GM21723 (cell line): ENCODE results near the gene SRPK3.
A peak's percentile ranks its signal among the peaks of the same experiment; 100 is the strongest.
"Not testable (repeated sequence)": the region's sequence is repeated elsewhere in the genome, so short reads cannot be mapped to it uniquely, and the experiment has no call there.

Experiments
- ATAC-seq: cut with Tn5 transposase; IDR thresholded peaks from one replicate; pipeline ENCODE4 v1.9.1; 2021; ENCODE audit warnings: mild to moderate bottlenecking, moderate library complexity; ENCODE audit not compliant: unreplicated experiment

Gene SRPK3

DNA sequence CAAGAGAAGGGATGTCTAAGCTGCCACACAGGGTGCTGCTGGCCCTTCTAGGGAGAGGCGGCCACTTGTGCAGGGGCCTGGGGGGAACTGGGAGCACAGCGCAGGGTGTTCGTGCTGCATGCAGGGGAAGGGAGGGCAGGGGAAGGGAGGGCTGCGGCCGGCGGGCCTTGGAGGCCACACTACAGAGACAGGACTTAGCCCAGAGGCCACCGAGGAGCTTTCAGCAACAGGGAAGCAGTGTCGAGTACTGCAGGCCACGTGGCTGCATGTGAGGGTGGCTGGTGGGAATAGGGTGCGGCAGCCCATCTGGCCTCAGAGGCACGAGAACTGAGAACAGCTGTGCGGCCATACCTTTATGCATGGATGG is 35.8 kb upstream of the SRPK3 start:
- ATAC-seq: not testable (repeated sequence)

DNA sequence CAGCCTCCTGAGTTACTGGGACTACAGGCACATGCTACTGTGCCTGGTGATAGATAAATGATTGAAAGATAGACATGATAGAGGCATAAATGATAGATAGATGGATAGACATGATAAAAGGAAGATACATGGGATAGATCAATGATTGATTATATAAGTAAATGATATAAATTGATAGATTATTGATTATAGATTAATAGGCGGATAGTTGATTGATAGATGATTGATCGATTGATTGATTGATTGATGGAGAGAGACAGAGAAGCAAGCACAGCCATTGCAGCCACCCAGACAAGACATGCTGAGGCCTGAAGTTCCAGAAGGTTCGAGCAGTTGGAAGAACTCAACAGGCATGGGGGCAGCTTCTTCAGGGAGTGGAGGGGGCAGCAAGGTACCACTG is 34.5 kb upstream of the SRPK3 start:
- no peak for ATAC-seq

DNA sequence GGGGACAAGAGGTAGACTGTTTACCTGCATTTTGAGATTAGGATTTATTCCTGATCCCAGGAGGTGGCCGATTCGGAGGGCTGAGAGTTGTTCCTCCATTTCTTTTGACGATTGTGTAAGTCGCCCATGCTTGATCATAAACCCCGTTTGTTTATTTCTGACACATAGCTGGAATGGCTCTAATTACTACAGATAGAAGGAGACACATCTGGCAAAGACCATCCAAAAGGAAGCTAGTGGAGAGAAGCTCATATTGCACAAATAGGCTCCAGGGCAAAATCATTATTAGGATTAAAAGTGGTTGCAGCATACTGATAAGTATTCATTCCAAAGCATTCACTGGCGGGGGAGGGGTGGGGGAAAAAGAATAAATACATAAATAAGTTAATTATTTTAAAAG is 33.9 kb upstream of the SRPK3 start:
- not testable (repeated sequence) for ATAC-seq

DNA sequence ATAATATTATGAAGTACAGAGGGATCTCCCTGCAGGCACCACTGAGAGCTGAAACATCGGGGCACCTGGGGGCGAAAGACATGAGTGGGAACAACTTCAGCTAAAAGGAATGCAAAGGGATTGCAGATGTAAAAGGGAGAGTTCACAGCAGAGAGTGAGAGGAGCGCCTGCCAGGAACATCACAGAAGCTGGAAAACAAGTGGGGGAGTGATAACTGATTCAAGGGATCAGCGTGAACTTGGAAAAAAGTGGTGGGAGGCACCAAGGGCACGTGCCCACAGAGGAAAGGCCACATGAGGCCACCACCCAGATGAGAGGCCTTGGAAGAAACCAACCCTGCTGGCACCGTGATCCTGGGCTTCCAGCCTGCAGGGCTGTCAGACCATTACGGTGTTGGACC is 31.8 kb upstream of the SRPK3 start:
- ATAC-seq: not testable (repeated sequence)

DNA sequence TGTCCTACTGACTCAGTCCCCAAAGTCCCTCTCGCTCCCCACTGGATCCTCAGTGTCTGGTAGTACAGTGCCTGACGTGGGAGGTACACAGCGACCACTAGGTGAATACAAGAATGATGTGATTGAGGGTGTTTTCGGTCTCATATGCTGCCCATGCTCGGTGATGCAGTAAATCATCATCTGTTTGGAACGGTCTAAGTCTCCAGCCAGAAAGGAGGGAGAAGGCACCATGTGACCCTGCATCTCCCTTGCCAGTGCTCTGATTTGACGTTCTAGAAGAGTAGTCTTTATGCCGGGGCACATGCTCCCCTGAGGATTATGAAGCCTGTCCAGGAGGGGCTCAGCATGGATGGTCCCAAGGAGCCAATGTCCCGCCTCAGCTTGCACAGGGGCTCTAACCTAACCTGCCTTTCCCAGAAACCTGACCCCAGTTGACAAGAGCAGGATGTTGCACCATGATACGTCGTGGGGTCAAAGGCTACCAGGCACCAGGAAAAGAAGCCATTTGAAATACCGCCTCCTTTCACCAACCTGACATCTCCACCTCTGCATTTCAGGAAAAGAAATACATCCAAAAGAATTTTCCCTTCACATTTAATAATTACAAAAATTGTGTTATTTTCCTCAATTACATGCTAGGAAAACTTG is 30.6 kb upstream of the SRPK3 start:
- no peak for ATAC-seq

DNA sequence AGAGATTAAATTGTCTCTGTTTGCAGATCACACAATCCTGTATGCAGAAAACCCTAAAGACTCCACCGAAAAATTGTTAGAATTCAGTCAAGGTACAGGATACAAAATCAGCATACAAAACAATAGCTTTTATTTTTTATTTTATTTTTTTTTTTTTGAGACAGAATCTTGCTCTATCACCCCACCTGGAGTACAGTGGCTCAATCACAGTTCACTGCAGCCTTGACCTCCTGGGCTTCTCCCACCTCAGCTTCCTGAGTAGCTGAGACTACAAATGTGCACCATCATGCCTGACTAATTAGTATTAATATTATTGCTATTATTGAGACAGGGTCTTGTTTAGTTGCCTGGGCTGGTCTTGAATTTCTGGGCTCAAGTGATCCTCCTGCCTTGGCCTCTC is 25.7 kb upstream of the SRPK3 start:
- ATAC-seq: no peak

DNA sequence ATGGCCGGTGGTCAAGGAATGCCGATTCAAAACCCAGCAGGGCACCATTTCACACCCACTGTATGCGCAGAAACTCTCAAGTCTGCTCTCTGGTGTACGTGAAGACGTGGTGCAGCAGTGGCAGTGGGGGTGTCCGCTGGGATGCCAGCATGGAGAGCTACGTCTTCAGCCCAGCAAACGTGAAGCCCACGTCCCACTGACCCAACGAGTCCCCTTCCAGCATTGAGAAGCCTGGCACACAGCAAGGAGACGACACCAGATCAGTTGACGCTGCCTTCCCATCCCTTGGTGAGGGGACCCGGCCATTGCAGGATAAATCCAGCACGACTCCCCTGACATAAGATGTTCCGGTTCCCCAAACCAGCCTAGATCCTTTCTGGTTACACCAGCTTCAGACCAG is 19.0 kb upstream of the SRPK3 start:
- ATAC-seq: no peak

DNA sequence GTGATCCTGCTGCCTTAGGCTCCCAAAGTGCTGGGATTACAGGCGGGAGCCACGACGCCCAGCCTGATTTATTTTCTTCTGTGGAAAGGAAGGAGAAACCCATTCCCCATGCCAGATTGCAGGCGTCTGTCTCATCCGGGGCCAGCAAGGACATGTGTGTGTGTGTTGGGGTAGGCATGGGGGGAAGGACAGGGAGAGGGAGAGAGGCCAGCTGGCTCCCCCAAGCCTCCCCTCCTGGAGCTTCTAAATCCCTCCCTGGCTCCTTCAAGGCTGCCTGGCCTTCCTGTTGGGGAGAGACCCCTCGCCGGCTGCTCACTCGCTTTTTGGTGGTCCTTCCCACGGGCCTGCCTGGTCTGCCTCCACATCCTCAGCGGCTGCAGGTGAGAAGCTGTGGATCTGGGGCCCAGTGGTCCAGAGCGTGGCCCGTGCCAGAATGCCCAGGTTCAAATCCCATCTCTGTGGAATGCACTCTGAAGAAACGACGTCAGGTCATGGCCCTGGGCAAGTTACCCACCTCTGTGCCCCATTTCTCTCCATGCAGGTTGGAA is 18.1 kb upstream of the SRPK3 start:
- ATAC-seq: no peak

DNA sequence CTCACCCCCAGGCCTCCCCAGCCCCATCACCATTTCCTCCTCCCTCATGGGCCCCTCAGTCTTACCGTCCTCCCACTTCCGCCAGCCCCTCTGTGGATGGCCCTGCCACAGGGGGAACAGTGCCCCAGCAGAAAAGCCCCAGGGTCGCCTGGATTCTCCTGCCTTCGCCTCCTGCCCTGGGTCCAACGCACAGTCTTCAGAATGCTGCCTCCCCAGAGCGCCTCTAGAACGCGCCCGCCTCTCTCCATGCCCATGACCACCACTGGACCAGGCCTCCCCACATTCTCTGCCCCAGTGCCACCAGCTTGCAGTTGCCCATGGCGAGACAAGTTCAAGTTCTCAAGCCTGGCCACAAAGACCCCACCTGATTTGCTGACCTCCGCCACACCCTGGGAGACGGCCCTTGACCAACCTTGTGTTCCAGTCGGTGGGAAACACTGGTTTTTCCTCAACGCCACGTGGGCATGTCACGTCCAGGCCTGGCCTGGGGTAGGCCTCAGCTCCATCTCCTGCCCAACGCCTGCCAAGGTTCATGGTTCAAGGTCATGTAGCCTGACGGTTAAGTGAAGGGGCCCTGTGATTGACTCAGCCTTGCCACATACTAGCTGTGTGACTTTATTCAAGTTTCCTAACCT is 17.4 kb upstream of the SRPK3 start:
- no peak for ATAC-seq

DNA sequence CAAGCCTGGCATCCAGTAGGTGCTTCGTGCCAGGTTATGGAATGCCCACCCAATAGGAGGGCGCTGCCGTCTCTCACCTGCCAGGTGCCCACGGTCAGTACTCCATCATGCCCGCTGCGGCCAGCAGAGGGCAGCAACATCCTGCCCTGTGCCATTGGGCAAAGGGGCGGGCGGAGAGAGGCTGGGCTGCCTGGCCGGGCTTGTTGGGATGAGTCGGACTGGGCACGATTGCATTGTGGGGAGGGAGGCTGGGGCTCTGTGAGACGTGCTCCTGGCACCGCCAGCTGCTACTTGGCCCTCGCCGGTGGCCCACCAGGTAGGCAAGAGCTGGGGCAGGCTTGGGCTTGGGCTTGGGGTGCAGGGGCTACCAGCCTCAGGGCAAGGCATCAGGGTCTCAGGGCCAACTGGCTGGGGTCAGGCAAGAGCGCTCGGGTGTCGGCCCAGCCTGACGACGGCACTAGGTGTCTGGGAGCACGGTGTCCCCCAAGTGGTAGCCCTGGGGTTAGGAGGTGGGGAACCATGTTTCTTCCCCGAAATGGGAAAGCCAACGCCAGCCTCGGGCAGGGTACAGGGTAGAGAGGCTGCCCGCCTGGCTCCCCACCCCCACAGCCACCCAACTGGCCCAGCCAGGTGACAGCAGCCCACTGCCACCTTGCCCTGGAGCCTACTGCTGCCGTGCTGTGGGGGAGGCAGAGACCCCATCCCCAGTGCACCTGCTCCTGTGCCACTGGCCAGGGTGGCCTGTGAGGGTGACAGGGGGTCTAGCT is 16.7 kb upstream of the SRPK3 start, which contains the start of gene PLXNB3:
TSS of gene PLXNB3 (plus strand) at position 261 of the 767 bp plus-strand sequence. CDS start 1,287 bp downstream, outside the sequence.
- peak; percentile 64 for ATAC-seq

DNA sequence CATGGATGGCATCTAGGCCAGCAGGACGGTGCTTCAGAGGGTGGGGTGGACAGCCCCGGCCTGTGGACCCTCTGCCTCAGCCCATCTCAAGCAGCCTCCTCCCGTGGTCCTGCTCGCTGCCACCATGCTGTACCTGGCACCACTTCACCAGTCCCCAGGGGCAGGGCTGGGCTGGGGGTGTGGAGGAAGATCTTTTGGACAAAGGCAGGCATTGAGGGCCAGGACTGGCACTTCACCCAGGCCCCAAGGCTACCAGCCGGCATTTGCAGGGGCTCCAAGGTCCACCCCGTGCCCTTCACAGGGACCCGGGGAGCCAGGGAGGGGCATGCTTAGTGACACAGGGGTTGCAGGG is 16.1 kb upstream of the SRPK3 start:
- ATAC-seq: no peak

DNA sequence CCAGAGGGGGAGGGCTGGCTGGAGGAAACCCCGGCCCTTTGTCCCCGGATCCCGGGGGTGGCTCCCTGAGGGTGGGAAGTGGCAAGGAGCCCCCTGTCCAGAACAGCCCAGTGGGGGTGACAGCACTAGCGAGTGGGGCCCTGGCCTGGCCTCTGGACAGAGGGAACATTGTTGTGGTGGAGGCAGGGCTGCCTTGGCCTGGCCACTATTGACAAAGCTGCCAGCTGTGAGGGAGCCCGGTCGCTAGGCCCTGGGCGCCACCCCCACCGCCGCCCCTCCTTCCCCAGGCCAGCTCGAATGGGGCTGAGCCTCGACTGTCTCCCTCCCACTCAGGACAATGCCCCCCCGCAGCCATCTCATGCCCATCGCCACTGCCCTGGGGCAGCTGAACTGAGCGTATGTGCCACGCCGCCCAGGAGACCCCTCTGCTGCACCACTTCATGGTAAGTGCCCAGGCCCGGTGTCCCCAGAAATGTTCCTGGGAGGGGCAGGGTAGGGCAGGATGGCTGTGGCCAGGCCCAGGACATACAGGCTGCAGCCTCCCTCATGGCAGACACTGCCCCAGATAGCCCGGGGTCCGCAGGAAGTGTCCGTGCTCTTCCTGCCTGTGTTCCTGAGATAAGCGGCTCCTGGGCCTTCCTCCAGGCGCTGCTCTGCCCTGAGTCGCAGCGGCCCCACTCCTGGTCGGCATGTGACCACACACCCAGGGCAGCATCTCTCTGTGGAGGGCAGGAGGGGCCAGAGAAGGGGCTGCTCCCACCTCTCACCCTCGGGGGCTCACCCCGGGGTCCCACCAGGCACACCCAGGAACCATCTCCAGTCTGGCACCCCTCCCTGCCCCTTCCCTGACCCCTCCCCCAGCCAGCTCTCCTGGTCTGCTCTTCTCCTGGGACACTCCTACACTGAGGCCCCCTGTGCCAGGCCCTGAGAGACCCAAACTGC is 15.4 kb upstream of the SRPK3 start:
- ATAC-seq: no peak

DNA sequence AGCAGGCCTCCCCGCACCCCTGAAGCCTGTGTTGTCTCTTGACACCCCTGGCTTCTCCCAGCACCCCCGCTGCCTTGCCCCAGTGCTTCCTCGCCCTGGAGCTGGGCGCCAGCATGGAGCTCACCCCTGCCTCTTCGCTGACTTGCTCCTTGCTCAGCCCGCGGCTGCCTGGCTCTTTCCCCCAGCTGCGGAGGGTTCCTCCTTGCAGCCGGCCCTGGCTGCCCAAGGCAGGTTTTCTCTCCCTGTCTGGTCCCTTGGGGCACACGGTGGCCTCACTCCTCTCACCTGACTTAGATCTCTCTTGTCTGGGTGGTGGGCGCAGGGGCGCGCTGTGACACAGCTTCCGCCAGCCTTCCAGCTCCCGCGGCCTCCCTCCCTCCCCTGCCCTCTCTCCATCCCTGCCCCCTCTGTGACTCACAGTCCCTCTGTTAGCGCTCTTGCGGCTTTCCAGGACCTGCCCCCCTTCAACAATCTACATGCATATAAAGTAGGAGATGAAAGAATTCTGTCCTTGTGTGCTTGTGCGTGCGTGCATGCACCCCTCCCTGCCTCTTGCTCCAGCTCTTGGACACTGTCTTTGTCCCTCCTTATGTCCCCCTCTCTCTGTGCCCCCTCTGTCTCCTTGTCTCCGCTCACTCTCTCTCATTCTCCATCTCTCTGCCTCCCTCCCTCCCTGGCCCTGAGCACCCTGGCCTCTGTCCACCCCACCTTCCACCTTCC is 14.6 kb upstream of the SRPK3 start:
- ATAC-seq: no peak

DNA sequence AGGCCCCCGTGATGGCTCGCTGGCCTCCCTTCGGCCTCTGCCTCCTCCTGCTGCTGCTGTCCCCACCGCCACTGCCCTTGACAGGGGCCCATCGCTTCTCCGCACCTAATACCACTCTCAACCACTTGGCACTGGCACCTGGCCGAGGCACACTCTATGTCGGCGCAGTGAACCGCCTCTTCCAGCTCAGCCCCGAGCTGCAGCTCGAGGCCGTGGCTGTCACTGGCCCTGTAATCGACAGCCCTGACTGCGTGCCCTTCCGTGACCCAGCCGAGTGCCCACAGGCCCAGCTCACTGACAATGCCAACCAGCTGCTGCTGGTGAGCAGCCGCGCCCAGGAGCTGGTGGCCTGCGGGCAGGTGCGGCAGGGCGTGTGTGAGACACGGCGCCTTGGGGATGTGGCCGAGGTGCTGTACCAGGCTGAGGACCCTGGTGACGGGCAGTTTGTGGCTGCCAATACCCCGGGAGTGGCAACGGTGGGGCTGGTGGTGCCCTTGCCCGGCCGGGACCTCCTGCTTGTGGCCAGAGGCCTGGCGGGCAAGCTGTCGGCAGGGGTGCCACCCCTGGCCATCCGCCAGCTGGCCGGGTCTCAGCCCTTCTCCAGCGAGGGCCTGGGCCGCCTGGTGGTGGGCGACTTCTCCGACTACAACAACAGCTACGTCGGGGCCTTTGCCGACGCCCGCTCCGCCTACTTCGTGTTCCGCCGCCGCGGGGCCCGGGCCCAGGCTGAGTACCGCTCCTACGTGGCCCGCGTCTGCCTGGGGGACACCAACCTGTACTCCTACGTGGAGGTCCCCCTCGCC is 13.8 kb upstream of the SRPK3 start:
- ATAC-seq: no peak

DNA sequence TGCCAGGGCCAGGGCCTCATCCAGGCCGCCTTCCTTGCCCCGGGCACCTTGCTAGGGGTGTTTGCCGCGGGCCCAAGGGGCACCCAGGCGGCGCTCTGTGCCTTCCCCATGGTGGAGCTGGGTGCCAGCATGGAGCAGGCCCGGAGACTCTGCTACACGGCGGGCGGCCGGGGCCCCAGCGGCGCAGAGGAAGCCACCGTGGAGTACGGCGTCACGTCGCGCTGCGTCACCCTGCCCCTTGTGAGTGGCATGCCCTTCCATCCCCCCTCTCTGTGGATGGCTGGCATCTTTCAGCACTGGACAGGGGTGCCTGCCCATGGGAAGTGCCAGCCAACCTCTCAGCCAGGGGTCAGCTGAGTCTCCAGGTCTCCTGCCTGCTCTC is 13.2 kb upstream of the SRPK3 start:
- no peak for ATAC-seq

DNA sequence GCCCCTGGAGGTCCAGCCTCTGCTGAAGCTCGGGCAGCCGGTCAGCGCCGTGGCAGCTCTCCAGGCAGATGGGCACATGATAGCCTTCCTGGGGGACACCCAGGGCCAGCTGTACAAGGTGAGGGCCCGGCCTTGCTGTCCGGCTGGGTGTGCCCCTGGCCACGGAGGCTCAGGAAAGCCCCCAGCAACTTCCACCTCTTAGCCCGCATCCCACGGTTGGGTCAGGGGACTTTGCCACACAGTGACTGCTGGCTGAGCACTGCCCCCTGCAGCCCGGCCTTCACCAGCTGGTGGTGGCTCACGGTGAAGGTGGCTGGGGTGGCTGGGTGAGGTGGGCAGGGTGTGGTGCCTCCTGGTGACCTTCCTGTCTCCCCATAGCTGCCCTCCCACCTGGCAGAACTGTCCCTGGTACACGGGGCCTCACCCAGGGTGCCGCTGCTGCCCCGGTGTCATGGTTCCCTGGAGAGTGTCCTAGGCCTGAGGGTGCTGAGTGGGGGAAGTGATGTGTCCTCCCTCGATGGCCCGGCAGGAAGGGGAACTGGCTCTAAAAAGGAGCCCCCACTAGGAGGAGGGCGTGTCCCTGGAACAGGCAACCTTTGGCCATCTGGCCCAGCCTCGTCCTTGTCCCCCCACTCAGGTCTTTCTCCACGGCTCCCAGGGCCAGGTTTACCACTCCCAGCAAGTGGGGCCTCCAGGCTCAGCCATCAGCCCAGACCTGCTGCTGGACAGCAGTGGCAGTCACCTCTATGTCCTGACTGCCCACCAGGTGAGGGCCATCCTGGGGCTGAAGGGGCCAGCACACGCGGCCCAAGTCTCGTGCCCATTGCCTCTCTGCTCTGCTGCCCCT is 12.3 kb upstream of the SRPK3 start:
- no peak for ATAC-seq

DNA sequence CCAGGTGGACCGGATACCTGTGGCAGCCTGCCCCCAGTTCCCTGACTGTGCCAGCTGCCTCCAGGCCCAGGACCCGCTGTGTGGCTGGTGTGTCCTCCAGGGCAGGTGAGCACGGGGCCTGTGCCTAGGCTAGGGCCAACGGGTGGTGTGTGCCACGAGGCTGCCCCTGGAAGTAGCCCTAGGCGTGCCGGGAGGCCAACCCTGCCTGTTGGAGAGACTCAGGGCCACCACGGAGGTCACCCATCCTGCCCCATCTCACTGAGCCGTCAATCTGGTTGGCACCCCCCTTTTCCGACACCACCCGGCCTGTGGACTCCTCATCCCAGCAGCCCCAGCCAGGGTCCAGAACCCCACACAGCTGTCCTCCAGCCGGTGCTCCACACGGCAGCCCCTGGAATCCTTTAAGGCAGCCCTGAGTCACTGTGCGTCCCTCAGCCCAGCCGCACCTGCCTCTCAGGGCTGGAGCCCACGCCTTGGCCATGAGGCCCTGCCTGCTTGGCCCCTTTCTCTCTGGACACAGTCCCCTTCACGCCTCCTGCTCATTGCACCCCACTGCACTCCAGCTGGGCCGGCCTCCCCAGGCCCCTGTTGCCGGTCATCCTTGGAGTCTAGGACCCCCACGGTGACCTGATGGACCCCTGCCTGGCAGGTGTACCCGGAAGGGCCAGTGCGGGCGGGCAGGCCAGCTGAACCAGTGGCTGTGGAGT is 11.5 kb upstream of the SRPK3 start:
- no peak for ATAC-seq
